HuH-7.5 (cell line): Measurements from ENCODE around the gene PIK3CD.
"Not testable (repeated sequence)": the region's sequence is repeated elsewhere in the genome, so short reads cannot be mapped to it uniquely, and the experiment has no call there.

Experiments used
- DNase-seq: peaks from one replicate; pipeline ENCODE4 v3.0.0; 2011; ENCODE audit warnings: low spot score

PIK3CD gene

GRCh38 chr1:9621032-9621431 lies 30.5 kb upstream of the PIK3CD start:
- no peak for DNase-seq

GRCh38 chr1:9624081-9624480 lies 27.4 kb upstream of the PIK3CD start:
- DNase-seq = no peak

GRCh38 chr1:9625030-9625429 lies 26.5 kb upstream of the PIK3CD start:
- DNase-seq = not testable (repeated sequence)

GRCh38 chr1:9626201-9626608 lies 25.3 kb upstream of the PIK3CD start:
- no peak for DNase-seq

- no peak for DNase-seq
Observed at GRCh38 chr1:9628541-9629444, 22.7 kb upstream of the PIK3CD start.

- DNase-seq = no peak
Observed at GRCh38 chr1:9629445-9630201, 21.9 kb upstream of the PIK3CD start.

- DNase-seq = no peak
Observed at GRCh38 chr1:9630331-9631111, 21.0 kb upstream of the PIK3CD start.

GRCh38 chr1:9631613-9632012 lies 19.9 kb upstream of the PIK3CD start:
- no peak for DNase-seq

- no peak for DNase-seq
Observed at GRCh38 chr1:9633493-9633892, 18.0 kb upstream of the PIK3CD start.

- no peak for DNase-seq
Observed at GRCh38 chr1:9634582-9634981, 16.9 kb upstream of the PIK3CD start.

- DNase-seq = no peak
Observed at GRCh38 chr1:9639227-9639626, 12.3 kb upstream of the PIK3CD start.

GRCh38 chr1:9643351-9644256 lies 7.9 kb upstream of the PIK3CD start:
- DNase-seq = no peak

GRCh38 chr1:9646037-9646436 lies 5.5 kb upstream of the PIK3CD start:
- DNase-seq = no peak

GRCh38 chr1:9648171-9648570 lies 3.4 kb upstream of the PIK3CD start:
- DNase-seq = no peak

GRCh38 chr1:9649769-9650168 lies 1.8 kb upstream of the PIK3CD start:
- DNase-seq = no peak

GRCh38 chr1:9651220-9651564 lies 339 bp upstream of the PIK3CD start:
- no peak for DNase-seq

- DNase-seq = no peak
Observed at GRCh38 chr1:9652379-9653209, 1.1 kb downstream of the PIK3CD start.

GRCh38 chr1:9653210-9653490 lies 1.6 kb downstream of the PIK3CD start:
- DNase-seq = no peak

GRCh38 chr1:9653491-9654050 lies 2.0 kb downstream of the PIK3CD start:
- DNase-seq = no peak

GRCh38 chr1:9654051-9654833 lies 2.7 kb downstream of the PIK3CD start:
- DNase-seq = no peak
